Mucosa of stomach (tissue), 1 donor: ENCODE measurements around the gene C1RL.
"Not testable (repeated sequence)": the region's sequence is repeated elsewhere in the genome, so short reads cannot be mapped to it uniquely, and the experiment has no call there.

Source experiments
- H3K27me3 ChIP-seq: one replicate; pipeline ENCODE4 v1.7.0; 2013; ENCODE audit warnings: mild to moderate bottlenecking, low read length; ENCODE audit not compliant: control insufficient read depth, insufficient read depth
- H3K36me3 ChIP-seq: one replicate; pipeline ENCODE4 v1.7.0; 2013; ENCODE audit warnings: low read length; ENCODE audit not compliant: control insufficient read depth, insufficient read depth
- H3K4me1 ChIP-seq: one replicate; pipeline ENCODE4 v1.7.0; 2013; ENCODE audit warnings: mild to moderate bottlenecking, low read length; ENCODE audit not compliant: control insufficient read depth, insufficient read depth
- H3K4me3 ChIP-seq: one replicate; pipeline ENCODE4 v1.7.0; 2013; ENCODE audit warnings: low read length
- H3K9ac ChIP-seq: one replicate; pipeline ENCODE4 v1.7.0; 2013; ENCODE audit warnings: mild to moderate bottlenecking, low read length, moderate library complexity
- H3K9me3 ChIP-seq: one replicate; pipeline ENCODE4 v1.7.0; 2013; ENCODE audit warnings: mild to moderate bottlenecking, low read length, moderate library complexity; ENCODE audit not compliant: control insufficient read depth
- donor health status: Pancreatic carcinoma.

The C1RL gene

DNA sequence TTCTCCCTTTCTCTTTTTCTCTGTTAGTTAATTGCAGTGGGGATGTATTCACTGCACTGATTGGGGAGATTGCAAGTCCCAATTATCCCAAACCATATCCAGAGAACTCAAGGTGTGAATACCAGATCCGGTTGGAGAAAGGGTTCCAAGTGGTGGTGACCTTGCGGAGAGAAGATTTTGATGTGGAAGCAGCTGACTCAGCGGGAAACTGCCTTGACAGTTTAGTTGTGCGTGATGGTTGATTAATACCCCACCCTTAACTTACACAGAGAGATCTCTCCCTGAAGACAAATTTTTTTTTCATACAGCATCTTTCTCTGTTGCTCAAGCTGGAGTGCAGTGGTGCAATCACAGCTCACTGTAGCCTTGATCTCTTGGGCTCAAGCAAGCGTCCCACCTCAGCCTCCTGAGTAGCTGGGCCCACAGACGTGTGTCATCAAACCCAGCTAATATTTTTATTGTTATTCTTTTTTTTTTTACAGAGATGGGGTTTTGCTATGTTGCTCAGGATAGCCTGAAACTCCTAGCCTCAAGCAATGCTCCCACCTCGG is 43.9 kb downstream of the C1RL start:
- Histone ChIP-seq H3K36me3 (peaks cover 3% of the 10 kb centered on the region), H3K4me3 (no peak overlapping the region), H3K9me3 (no peaks in the 10 kb centered on the region), H3K27me3 (no peaks in the 10 kb centered on the region), H3K4me1 (peaks cover 13% of the 10 kb centered on the region), H3K9ac (no peak overlapping the region)

DNA sequence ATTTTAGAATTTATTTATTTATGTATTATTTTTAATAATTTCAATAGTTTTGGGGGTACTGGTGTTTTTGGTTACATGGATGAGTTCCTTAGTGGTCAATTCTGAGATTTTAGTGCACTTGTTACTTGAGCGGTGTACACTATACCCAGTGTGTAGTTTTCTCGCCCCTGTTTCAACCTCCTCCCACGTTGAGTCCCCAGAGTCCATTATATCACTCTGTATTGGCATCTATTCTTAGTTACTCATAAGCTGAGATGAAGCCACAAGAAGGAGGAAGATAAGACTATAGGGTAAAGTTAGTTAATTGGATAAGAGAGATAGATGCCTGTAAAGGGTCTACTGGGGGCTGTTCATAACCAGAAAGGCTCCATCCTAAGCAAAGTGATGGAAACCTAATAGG is 44.5 kb downstream of the C1RL start:
- no peaks in the 10 kb centered on the region for H3K9me3 ChIP-seq
- H3K4me3 ChIP-seq = no peak overlapping the region
- no peak overlapping the region for H3K9ac ChIP-seq
- peaks cover 13% of the 10 kb centered on the region for H3K4me1 ChIP-seq
- H3K36me3 ChIP-seq = peaks cover 3% of the 10 kb centered on the region
- no peaks in the 10 kb centered on the region for H3K27me3 ChIP-seq

DNA sequence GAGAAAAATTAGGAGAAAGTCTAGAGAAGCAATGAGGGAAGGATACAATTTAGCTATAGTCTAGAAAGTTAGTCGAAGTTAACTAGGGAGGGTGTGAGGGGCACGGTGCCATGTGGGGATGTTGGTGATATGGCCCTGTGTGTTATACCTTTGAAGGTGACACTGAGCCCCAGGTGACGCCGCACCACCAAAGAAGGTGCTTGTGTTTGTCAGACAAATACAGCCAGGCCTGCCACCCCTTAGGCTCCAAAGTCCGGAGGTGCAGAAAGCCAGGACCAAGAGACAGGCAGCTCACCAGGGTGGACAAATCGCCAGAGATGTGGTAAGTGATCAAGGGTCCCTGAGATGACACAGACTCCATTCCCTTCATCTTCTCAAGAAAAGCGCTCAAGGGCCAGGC is 47.4 kb downstream of the C1RL start:
- H3K9ac ChIP-seq = peak overlapping the region; percentile 40
- no peaks in the 10 kb centered on the region for H3K27me3 ChIP-seq
- no peaks in the 10 kb centered on the region for H3K36me3 ChIP-seq
- no peaks in the 10 kb centered on the region for H3K9me3 ChIP-seq
- H3K4me3 ChIP-seq = no peak overlapping the region
- H3K4me1 ChIP-seq = no peaks in the 10 kb centered on the region

DNA sequence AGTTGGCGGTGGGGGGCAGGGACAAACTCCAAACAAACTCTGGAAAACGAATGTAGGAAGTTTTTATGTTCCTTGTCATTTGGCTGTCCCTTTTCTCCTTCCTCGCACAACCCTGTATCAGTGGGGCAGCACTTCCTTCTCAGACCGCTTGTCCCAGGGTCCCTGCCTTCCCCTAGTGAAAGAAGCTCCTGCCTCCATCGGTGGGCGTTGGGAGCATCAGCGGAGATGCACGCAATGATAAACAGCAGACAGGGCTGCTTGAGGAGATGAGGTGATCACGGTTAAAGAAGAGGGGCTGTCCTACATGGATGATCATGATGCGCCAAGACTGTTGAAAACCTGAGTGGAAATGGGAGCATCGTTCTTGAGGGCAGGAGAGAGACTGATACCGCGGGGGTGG is 47.9 kb downstream of the C1RL start:
- Histone ChIP-seq H3K36me3 (no peaks in the 10 kb centered on the region), H3K4me1 (no peaks in the 10 kb centered on the region), H3K9ac (peak overlapping the region; percentile 40), H3K27me3 (no peaks in the 10 kb centered on the region), H3K4me3 (no peak overlapping the region), H3K9me3 (no peaks in the 10 kb centered on the region)

DNA sequence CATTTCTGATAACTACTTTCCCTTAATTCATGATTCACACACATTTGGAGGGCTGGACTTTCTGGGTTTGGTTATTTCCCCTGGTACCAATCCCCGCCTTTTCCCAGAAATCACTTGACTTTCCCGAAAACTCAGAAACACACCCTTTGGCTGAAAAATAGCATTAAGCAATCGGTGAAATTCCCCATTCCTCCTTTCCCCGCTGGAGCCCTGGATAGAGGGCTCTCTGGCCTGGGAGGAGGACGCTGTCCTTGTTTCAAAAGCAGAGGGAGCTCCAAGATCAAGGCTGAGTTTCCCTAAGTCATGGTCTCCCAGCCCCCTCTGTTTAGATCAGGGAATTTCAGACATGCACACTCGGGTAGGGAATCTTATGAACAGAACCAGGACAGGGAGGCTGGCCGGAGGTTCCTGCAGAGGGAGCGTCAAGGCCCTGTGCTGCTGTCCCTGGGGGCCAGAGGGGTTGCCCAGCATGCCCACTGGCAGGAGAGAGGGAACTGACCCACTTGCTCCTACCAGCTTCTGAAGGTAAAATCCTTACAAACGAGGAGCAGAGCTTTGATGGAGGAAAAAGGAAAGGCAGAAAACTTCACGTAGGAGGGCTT is 48.6 kb downstream of the C1RL start, which contains the start of gene C1S:
Gene C1S, plus strand, starts transcription at position 366 of the 602 bp plus-strand sequence. CDS start 1,195 bp downstream, outside the sequence.
- Histone ChIP-seq H3K9me3 (no peaks in the 10 kb centered on the region), H3K4me3 (no peak within 1 kb of the TSS), H3K36me3 (no peaks in the 10 kb centered on the region), H3K27me3 (no peaks in the 10 kb centered on the region), H3K9ac (peak within 1 kb of the TSS; percentile 40), H3K4me1 (no peaks in the 10 kb centered on the region)

DNA sequence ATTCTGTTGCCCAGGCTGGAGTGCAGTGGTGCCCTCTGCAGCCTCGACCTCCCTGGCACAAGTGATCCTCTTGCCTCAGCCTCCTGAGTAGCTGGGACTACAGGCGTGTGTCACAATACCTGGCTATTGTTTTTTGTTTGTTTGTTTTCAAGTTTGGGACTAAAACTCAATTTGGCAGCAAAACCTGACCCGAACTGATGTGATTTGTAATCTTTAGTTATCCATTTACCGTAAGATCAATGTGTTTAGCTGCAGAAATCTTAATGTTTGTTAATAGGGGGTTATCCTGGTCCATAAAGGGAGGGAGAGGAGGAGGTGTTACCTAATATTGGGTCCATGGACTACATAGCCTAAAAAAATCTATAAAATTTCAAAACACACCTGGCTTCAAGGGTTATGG is 49.2 kb downstream of the C1RL start:
- Histone ChIP-seq H3K9me3 (no peaks in the 10 kb centered on the region), H3K9ac (no peak overlapping the region), H3K36me3 (no peaks in the 10 kb centered on the region), H3K4me1 (no peaks in the 10 kb centered on the region), H3K4me3 (no peak overlapping the region), H3K27me3 (no peaks in the 10 kb centered on the region)

DNA sequence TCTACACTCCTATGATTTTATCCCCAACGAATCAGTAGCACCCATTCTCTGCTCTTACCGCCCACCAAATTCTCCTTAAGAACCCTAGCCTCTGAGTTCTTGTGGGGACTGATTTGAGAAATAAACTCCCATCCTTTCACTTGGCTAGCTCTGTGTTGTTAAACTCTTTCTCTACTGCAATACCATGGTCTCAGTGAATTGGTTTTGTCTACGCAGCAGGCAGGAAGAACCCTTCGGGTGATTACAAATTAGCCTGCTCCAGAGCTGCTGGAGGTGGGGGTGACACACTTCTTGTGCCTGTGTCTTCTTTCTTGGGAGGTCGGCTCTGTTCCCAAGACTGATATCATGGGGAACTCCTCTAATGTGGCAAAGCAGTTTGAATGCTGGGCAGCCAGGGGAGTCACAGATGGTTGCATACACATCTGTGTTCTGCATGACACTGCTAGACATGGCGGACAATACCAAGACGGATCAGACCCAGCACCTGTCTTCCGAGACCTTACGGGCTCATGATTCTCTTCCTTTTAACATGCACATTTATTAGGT is 50.1 kb downstream of the C1RL start:
- Histone ChIP-seq H3K9ac (no peak overlapping the region), H3K27me3 (no peaks in the 10 kb centered on the region), H3K4me1 (no peaks in the 10 kb centered on the region), H3K36me3 (no peaks in the 10 kb centered on the region), H3K9me3 (no peaks in the 10 kb centered on the region), H3K4me3 (no peak overlapping the region)

DNA sequence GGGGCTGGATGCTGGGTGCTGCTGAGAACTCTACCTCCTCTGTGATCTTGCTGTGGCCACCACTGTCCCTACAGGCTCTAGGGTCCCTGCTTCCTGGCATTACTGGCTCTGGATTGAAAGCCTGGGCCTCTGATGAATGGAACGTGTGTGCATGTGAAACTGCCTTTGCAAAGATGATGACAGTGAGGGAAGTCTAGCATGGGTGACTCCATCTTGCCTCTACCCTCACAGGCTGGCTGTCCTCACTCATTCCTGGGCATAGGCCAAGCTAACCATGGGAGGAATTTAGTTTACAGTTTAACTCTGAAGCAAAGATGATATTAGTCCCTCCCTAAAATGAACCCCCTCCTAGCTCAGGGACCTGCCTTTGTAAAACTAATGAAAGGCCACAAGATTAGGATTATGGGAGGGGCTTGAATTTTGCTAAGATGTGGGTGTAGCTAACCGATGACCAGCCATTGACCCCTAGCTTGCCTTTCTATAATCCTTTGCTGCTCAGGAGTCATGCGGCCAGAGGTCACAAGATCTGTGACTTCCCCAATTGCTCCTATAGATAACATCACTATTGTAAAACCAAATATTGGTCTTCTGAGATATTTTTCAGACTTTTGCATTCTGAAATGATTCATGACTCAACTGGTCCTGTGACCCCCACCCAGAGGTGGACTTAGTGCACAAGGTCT is 50.7 kb downstream of the C1RL start:
- H3K9me3 ChIP-seq = no peaks in the 10 kb centered on the region
- H3K4me3 ChIP-seq = no peak overlapping the region
- no peak overlapping the region for H3K9ac ChIP-seq
- no peaks in the 10 kb centered on the region for H3K27me3 ChIP-seq
- no peaks in the 10 kb centered on the region for H3K36me3 ChIP-seq
- H3K4me1 ChIP-seq = no peaks in the 10 kb centered on the region

DNA sequence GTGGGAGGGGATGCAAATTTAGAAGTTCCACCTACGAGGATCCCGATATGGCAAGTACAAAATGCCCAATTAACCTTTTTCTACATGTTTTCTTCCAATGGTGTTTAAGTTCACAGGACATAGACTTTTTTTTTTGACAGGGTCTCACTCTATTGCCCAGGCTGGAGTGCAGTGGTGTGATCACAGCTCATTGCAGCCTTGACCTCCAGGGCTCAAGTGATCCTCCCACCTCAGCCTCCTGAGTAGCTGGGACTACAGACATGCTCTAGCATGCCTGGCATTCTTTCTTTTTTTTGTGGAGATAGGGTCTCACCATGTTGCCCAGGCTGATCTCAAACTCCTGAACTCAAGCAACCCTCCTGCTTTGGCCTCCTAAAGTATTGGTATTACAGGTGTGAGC is 53.3 kb downstream of the C1RL start:
- not testable (repeated sequence) for H3K4me1 ChIP-seq, H3K36me3 ChIP-seq, H3K27me3 ChIP-seq, H3K9me3 ChIP-seq, H3K9ac ChIP-seq, H3K4me3 ChIP-seq

DNA sequence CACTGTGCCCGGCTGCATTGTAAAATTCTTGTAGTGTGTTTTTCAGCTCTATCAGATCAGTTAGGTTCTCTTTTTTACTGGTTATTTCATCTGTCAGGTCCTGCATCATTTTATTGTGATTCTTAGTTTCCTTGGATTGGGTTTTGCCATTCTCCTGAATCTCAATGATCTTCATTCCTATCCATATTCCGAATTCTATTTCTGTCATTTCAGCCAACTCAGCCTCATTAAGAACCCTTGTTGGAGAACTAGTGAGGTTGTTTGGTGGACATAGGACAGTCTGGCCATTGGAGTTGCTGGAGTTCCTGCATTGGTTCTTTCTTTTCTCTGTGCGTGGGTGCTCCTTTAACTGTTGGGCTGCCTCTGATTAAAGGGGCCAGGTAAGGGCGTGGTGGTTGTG is 54.1 kb downstream of the C1RL start:
- Histone ChIP-seq H3K9me3 (no peaks in the 10 kb centered on the region), H3K4me3 (no peak overlapping the region), H3K9ac (no peak overlapping the region), H3K4me1 (no peaks in the 10 kb centered on the region), H3K27me3 (peaks cover 3% of the 10 kb centered on the region), H3K36me3 (no peaks in the 10 kb centered on the region)

DNA sequence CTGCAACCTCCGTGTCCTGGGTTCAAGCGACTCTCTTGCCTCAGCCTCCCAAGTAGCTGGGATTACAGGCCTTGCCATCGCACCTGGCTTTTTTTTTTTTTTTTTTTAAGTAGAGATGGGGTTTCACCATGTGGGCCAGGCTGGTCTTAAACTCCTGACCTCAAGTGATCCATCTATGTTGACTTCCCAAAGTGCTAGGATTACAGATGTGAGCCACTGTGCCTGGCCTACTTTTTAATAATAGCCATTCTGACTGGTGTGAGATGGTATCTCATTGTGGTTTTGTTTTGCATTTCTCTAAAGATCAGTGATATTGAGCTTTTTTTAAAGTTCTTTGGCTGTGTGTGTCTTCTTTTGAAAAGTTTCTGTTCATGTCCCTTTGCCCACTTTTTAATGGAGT is 59.0 kb downstream of the C1RL start:
- not testable (repeated sequence) for H3K4me3 ChIP-seq, H3K4me1 ChIP-seq, H3K27me3 ChIP-seq, H3K9me3 ChIP-seq, H3K9ac ChIP-seq, H3K36me3 ChIP-seq

DNA sequence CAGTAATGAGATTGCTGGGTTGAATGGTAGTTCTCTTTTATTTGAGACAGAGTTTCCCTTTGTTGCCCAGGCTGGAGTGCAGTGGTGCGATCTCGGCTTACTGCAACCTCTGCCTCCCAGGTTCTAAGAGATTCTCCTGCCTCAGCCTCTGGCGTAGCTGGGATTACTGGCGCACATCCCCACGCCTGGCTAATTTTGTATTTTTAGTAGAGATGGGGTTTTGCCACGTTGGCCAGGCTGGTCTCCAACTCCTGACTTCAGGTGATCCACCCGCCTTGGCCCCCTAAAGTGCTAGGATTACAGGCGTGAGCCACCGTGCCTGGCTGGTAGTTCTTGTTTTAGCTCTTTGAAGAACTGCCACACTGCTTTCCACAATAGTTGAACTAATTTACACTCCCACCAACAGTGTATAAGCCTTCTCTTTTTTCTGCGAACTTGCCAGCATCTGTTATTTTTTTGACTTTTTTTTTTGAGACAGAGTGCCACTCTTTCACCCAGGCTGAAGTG is 59.5 kb downstream of the C1RL start:
- not testable (repeated sequence) for H3K9ac ChIP-seq, H3K27me3 ChIP-seq, H3K4me1 ChIP-seq, H3K4me3 ChIP-seq, H3K9me3 ChIP-seq, H3K36me3 ChIP-seq
